Progenitor cell of endocrine pancreas (in vitro differentiated cells): Measurements from ENCODE around the gene ROR2. TPM values are rescaled to one million over a fixed set of nuclear protein-coding genes. Genes with fewer than 3 reads are reported as not detected.
"Not testable (repeated sequence)": the region's sequence is repeated elsewhere in the genome, so short reads cannot be mapped to it uniquely, and the experiment has no call there.

Source experiments
- DNase-seq: peaks from one replicate; pipeline ENCODE4 v3.0.0; 2021; ENCODE audit warnings: low spot score; ENCODE audit not compliant: unreplicated experiment
- H3K27ac Mint-ChIP-seq: 2 replicates; pipeline ENCODE4 v1.8.0; 2021; ENCODE audit warnings: mild to moderate bottlenecking, moderate library complexity, mixed read lengths
- H3K27me3 Mint-ChIP-seq: 2 replicates; pipeline ENCODE4 v1.8.0; 2021; ENCODE audit warnings: mixed read lengths
- H3K36me3 Mint-ChIP-seq: 2 replicates; pipeline ENCODE4 v1.8.0; 2022; ENCODE audit warnings: mixed read lengths; ENCODE audit not compliant: insufficient read depth
- H3K4me1 Mint-ChIP-seq: 2 replicates; pipeline ENCODE4 v1.8.0; 2021; ENCODE audit warnings: low read depth, mixed read lengths
- H3K4me3 Mint-ChIP-seq: 2 replicates; pipeline ENCODE4 v1.8.0; 2021; ENCODE audit warnings: low read depth, mild to moderate bottlenecking, moderate library complexity, mixed read lengths
- H3K9me3 Mint-ChIP-seq: 2 replicates; pipeline ENCODE4 v1.8.0; 2021; ENCODE audit warnings: low read depth, mixed read lengths
- CTCF ChIP-seq: fragments of 200-600 bp; sonication (generic); IDR thresholded peaks from one replicate; pipeline ENCODE4 v1.5.0; 2021; ENCODE audit warnings: antibody characterized with exemption, mild to moderate bottlenecking; ENCODE audit not compliant: unreplicated experiment
- total RNA-seq: library from RNA; stranded (reverse); gene quantifications from 2 replicates; pipeline ENCODE4 v1.2.1, GENCODE V29; 2021

Gene ROR2
- total RNA-seq, 1 donor from 2014 or later: 23.6 TPM

- no peaks in the 10 kb centered on the region for H3K36me3 Mint-ChIP-seq
- H3K27ac Mint-ChIP-seq: no peak overlapping the region
- TF ChIP-seq CTCF: no peak
- H3K9me3 Mint-ChIP-seq: peaks cover 4% of the 10 kb centered on the region
- H3K27me3 Mint-ChIP-seq: peaks cover 16% of the 10 kb centered on the region
- no peak for DNase-seq
- no peaks in the 10 kb centered on the region for H3K4me1 Mint-ChIP-seq
- H3K4me3 Mint-ChIP-seq: no peak overlapping the region
Observed at GRCh38 chr9:91642771-91643170, 307.3 kb downstream of the ROR2 start.

GRCh38 chr9:91640428-91640827 is 309.6 kb downstream of the ROR2 start:
- TF ChIP-seq CTCF: no peak
- H3K4me1 Mint-ChIP-seq: no peaks in the 10 kb centered on the region
- H3K36me3 Mint-ChIP-seq: no peaks in the 10 kb centered on the region
- H3K9me3 Mint-ChIP-seq: peaks cover 4% of the 10 kb centered on the region
- no peak overlapping the region for H3K27ac Mint-ChIP-seq
- DNase-seq: no peak
- H3K4me3 Mint-ChIP-seq: no peak overlapping the region
- no peaks in the 10 kb centered on the region for H3K27me3 Mint-ChIP-seq

GRCh38 chr9:91639054-91639453 is 311.0 kb downstream of the ROR2 start:
- Mint-ChIP-seq H3K9me3 (peaks cover 4% of the 10 kb centered on the region), H3K36me3 (no peaks in the 10 kb centered on the region), H3K27me3 (peaks cover 4% of the 10 kb centered on the region), H3K4me1 (no peaks in the 10 kb centered on the region), H3K27ac (no peak overlapping the region), H3K4me3 (no peak overlapping the region)
- no peak for DNase-seq
- no peak for TF ChIP-seq CTCF

- H3K36me3 Mint-ChIP-seq, H3K4me1 Mint-ChIP-seq, H3K27ac Mint-ChIP-seq, H3K4me3 Mint-ChIP-seq, H3K27me3 Mint-ChIP-seq, DNase-seq, H3K9me3 Mint-ChIP-seq: not testable (repeated sequence)
Observed at GRCh38 chr9:91634832-91635231, 315.2 kb downstream of the ROR2 start.

- Mint-ChIP-seq H3K4me1 (peaks cover 2% of the 10 kb centered on the region), H3K4me3 (no peak overlapping the region), H3K27ac (no peak overlapping the region), H3K27me3 (peaks cover 6% of the 10 kb centered on the region), H3K9me3 (peaks cover 15% of the 10 kb centered on the region), H3K36me3 (peaks cover 5% of the 10 kb centered on the region)
- TF ChIP-seq CTCF: no peak
- DNase-seq: no peak
Observed at GRCh38 chr9:91629718-91630117, 320.3 kb downstream of the ROR2 start.

GRCh38 chr9:91628892-91629291 is 321.1 kb downstream of the ROR2 start:
- Mint-ChIP-seq H3K27me3 (peaks cover 2% of the 10 kb centered on the region), H3K4me1 (peaks cover 1% of the 10 kb centered on the region), H3K36me3 (peaks cover 5% of the 10 kb centered on the region), H3K27ac (no peak overlapping the region), H3K9me3 (peaks cover 15% of the 10 kb centered on the region), H3K4me3 (no peak overlapping the region)
- DNase-seq: no peak
- TF ChIP-seq CTCF: no peak
